ENCODE data around the gene ZBTB9.

DNA sequence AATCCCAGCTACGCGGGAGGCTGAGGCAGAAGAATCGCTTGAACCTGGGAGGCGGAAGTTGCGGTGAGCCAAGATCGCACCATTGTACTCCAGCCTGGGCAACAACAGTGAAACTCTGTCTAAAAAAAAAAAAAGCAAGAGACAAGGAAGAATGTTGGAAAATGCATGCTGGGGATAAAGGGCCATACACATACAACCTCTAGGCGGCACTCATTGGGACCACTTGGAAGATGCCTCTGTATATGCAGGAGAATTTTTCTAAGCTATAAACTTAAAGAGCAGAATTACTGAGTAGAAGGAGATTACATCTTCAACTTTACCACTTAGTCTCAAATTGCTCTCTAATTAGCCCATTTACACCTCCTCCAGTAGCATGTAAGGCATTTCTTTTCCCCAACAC is 42.8 kb downstream of the ZBTB9 start:
- TF ChIP-seq CREB1 (IDR thresholded peaks at IDR 0.05; ENCODE audit: low read depth): no peak
- TF ChIP-seq YY1 (IDR thresholded peaks at IDR 0.05; ENCODE audit: low read depth): no peak
- no peak for TF ChIP-seq EP300 (IDR thresholded peaks at IDR 0.05; ENCODE audit: borderline replicate concordance)
- TF ChIP-seq, protein P1, sequence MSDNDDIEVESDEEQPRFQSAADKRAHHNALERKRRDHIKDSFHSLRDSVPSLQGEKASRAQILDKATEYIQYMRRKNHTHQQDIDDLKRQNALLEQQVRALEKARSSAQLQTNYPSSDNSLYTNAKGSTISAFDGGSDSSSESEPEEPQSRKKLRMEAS (IDR thresholded peaks at IDR 0.05): no peak
- TF ChIP-seq CEBPB (IDR thresholded peaks at IDR 0.05): no peak
